ENCODE data around the gene CDK7. TPM values are rescaled to one million over a fixed set of nuclear protein-coding genes. Genes with fewer than 3 reads are reported as not detected.

The CDK7 gene
- total and polyA plus RNA-seq, 9 of the 15 experiments (the other 6 are each of a cell fraction or from before 2014, with no cell fraction given) = 41.7 to 143 (median 65.3) TPM

DNA sequence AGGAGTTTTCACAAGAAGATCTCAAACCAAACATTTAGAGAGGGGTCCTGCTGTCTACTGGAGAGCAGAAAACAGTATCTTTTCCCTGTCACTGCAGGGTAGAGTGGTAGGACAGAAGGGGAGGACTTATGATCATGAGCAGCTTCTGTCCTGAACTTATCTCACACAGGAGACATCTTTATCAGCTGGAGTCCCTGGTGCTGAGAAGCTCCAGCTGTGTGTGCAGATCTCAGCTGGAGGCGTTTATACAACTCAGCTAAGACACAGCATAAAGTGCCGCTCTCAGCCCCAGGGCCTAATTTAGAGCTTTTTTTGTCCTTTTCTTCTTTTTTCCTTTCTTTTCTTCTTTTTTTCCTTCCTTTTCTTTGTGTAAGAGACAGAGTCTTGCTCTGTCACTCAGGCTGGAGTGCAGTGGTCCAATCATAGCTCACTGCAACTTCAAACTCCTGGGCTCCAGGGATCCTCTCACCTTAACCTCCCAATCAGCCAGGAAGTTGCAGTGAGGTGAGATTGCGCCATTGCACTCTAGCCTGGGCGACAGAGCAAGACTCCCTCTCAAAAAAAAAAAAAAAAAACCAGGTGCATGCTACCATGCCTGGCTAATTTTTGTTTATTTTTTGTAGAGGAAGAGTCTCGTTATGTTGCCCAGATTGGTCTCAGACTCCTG lies 66.0 kb downstream of the CDK7 start (continued):
- no peak for TF ChIP-seq SMC3 (conservative IDR thresholded peaks at IDR 0.05; ENCODE audit: insufficient read depth, low read depth, low read length)
- peak; percentile 38 to 53; a peak in 3 of 4 replicates for TF ChIP-seq FOXK2 (conservative IDR thresholded peaks at IDR 0.05 in 1 of 2, IDR thresholded peaks at IDR 0.05 in 1 of 2; ENCODE audit: low read depth in 2 of 2)
- peak; percentile 44 for TF ChIP-seq SOX6 (IDR thresholded peaks at IDR 0.05)
- peak; percentile 56; the same call in 1 of the 2 replicates for TF ChIP-seq ZNF766 (CRISPR knock-in tag; conservative IDR thresholded peaks at IDR 0.05)
- peak; percentile 89; the same call in 1 of the 2 replicates for TF ChIP-seq MYNN (IDR thresholded peaks at IDR 0.05)
- no peak for TF ChIP-seq MYNN (CRISPR knock-in tag; IDR thresholded peaks at IDR 0.05)
- TF ChIP-seq, protein P1, sequence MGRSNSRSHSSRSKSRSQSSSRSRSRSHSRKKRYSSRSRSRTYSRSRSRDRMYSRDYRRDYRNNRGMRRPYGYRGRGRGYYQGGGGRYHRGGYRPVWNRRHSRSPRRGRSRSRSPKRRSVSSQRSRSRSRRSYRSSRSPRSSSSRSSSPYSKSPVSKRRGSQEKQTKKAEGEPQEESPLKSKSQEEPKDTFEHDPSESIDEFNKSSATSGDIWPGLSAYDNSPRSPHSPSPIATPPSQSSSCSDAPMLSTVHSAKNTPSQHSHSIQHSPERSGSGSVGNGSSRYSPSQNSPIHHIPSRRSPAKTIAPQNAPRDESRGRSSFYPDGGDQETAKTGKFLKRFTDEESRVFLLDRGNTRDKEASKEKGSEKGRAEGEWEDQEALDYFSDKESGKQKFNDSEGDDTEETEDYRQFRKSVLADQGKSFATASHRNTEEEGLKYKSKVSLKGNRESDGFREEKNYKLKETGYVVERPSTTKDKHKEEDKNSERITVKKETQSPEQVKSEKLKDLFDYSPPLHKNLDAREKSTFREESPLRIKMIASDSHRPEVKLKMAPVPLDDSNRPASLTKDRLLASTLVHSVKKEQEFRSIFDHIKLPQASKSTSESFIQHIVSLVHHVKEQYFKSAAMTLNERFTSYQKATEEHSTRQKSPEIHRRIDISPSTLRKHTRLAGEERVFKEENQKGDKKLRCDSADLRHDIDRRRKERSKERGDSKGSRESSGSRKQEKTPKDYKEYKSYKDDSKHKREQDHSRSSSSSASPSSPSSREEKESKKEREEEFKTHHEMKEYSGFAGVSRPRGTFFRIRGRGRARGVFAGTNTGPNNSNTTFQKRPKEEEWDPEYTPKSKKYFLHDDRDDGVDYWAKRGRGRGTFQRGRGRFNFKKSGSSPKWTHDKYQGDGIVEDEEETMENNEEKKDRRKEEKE (IDR thresholded peaks at IDR 0.05; ENCODE audit: borderline replicate concordance in 1 of 2, control insufficient read depth in 1 of 2, low read depth in 2 of 2, low read length in 1 of 2) = no peak; a peak in 1 of 4 replicates
- TF ChIP-seq HDAC2 (IDR thresholded peaks at IDR 0.05) = peak; percentile 62
- no peak for TF ChIP-seq CSDE1 (IDR thresholded peaks at IDR 0.05)
- peak in 1 of 2 experiments; percentile 18; a peak in 1 of 4 replicates for TF ChIP-seq TBL1XR1 (IDR thresholded peaks at IDR 0.05; ENCODE audit: low read length in 2 of 2)
- TF ChIP-seq TRIM24 (IDR thresholded peaks at IDR 0.05) = peak; percentile 86 to 91
- TF ChIP-seq HLTF (IDR thresholded peaks at IDR 0.05) = 0 out of 2 replicates have a peak, but pooled peaks have one; percentile 50
- TF ChIP-seq, protein P2, sequence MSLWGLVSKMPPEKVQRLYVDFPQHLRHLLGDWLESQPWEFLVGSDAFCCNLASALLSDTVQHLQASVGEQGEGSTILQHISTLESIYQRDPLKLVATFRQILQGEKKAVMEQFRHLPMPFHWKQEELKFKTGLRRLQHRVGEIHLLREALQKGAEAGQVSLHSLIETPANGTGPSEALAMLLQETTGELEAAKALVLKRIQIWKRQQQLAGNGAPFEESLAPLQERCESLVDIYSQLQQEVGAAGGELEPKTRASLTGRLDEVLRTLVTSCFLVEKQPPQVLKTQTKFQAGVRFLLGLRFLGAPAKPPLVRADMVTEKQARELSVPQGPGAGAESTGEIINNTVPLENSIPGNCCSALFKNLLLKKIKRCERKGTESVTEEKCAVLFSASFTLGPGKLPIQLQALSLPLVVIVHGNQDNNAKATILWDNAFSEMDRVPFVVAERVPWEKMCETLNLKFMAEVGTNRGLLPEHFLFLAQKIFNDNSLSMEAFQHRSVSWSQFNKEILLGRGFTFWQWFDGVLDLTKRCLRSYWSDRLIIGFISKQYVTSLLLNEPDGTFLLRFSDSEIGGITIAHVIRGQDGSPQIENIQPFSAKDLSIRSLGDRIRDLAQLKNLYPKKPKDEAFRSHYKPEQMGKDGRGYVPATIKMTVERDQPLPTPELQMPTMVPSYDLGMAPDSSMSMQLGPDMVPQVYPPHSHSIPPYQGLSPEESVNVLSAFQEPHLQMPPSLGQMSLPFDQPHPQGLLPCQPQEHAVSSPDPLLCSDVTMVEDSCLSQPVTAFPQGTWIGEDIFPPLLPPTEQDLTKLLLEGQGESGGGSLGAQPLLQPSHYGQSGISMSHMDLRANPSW (CRISPR knock-in tag; IDR thresholded peaks at IDR 0.05) = no peak
- TF ChIP-seq SMARCA5 (IDR thresholded peaks at IDR 0.05) = no peak
- peak; percentile 87 for TF ChIP-seq ZNF263 (CRISPR knock-in tag; IDR thresholded peaks at IDR 0.05; ENCODE audit: borderline replicate concordance)
- no peak for TF ChIP-seq ZNF253 (CRISPR knock-in tag; conservative IDR thresholded peaks at IDR 0.05)
- peak; percentile 86 for TF ChIP-seq TEAD4 (IDR thresholded peaks at IDR 0.05; ENCODE audit: low read length)
- no peak for TF ChIP-seq TEAD4 (CRISPR knock-in tag; IDR thresholded peaks at IDR 0.05; ENCODE audit: borderline replicate concordance)
- TF ChIP-seq ZNF384 (IDR thresholded peaks at IDR 0.05; ENCODE audit: low read depth, low read length) = peak; percentile 66

All from K562 (cell line).